HFFc6 (cell line): ENCODE data around the gene ZNF211. TPM values are rescaled to one million over a fixed set of nuclear protein-coding genes. Genes with fewer than 3 reads are reported as not detected.

Source experiments
- DNase-seq: peaks from one replicate; pipeline ENCODE4 v3.0.0-alpha.2; 2018
- H3K27ac Mint-ChIP-seq: 2 replicates; pipeline ENCODE4 v1.8.0; 2020; ENCODE audit warnings: mild to moderate bottlenecking, mixed read lengths
- H3K27me3 Mint-ChIP-seq: 2 replicates; pipeline ENCODE4 v1.8.0; 2021; ENCODE audit warnings: mild to moderate bottlenecking, moderate library complexity, mixed read lengths; ENCODE audit not compliant: insufficient read depth
- H3K36me3 Mint-ChIP-seq: 2 replicates; pipeline ENCODE4 v1.8.0; 2021; ENCODE audit warnings: low read depth, mixed read lengths
- H3K4me1 Mint-ChIP-seq: 2 replicates; pipeline ENCODE4 v1.8.0; 2020; ENCODE audit warnings: low read depth, mixed read lengths
- H3K4me3 Mint-ChIP-seq: 2 replicates; pipeline ENCODE4 v1.8.0; 2020; ENCODE audit warnings: mild to moderate bottlenecking, moderate library complexity, mixed read lengths
- H3K9me3 Mint-ChIP-seq: 2 replicates; pipeline ENCODE4 v1.8.0; 2020; ENCODE audit warnings: mild to moderate bottlenecking, mixed read lengths
- CTCF ChIP-seq: fragments of 200-600 bp; sonication (generic); IDR thresholded peaks from 2 replicates; pipeline ENCODE4 v1.5.0; 2021; ENCODE audit warnings: antibody characterized with exemption, mild to moderate bottlenecking
- total RNA-seq, 6 experiments: library from RNA; stranded (reverse); fragmentation: NEBNext Ultra II Directional; extraction: Animal tissue kit (Norgen Biotek cat#: 25700); gene quantifications; 2 replicates in 1 of 6; 3 replicates in 5 of 6; pipeline ENCODE4 v1.2.3, GENCODE V29; 2021

ZNF211 gene
- total RNA-seq, 6 experiments from 2014 or later = 5.8 to 8.1 (median 6.7) TPM

- H3K27ac Mint-ChIP-seq = no peak overlapping the region
- no peaks in the 10 kb centered on the region for H3K9me3 Mint-ChIP-seq
- no peaks in the 10 kb centered on the region for H3K4me1 Mint-ChIP-seq
- H3K27me3 Mint-ChIP-seq = peaks cover 2% of the 10 kb centered on the region
- no peak for TF ChIP-seq CTCF
- DNase-seq = no peak
- no peak overlapping the region for H3K4me3 Mint-ChIP-seq
- no peaks in the 10 kb centered on the region for H3K36me3 Mint-ChIP-seq
Observed at GRCh38 chr19:57671124-57671895, 38.3 kb downstream of the ZNF211 start.

GRCh38 chr19:57672466-57672865 is 39.5 kb downstream of the ZNF211 start:
- no peaks in the 10 kb centered on the region for H3K36me3 Mint-ChIP-seq
- peaks cover 2% of the 10 kb centered on the region; the same call in 1 of the 2 replicates for H3K27me3 Mint-ChIP-seq
- H3K27ac Mint-ChIP-seq = no peak overlapping the region
- DNase-seq = no peak
- no peak overlapping the region for H3K4me3 Mint-ChIP-seq
- no peaks in the 10 kb centered on the region for H3K9me3 Mint-ChIP-seq
- no peaks in the 10 kb centered on the region for H3K4me1 Mint-ChIP-seq
- TF ChIP-seq CTCF = no peak

- H3K36me3 Mint-ChIP-seq = no peaks in the 10 kb centered on the region
Observed at GRCh38 chr19:57675881-57676280, 42.9 kb downstream of the ZNF211 start.

GRCh38 chr19:57682226-57682766 is 49.3 kb downstream of the ZNF211 start:
- no peak for TF ChIP-seq CTCF
- Mint-ChIP-seq H3K27me3 (no peaks in the 10 kb centered on the region; the same call in none of the 2 replicates), H3K9me3 (peaks cover 57% of the 10 kb centered on the region), H3K4me1 (peaks cover 23% of the 10 kb centered on the region), H3K27ac (peak overlapping the region; percentile 83), H3K36me3 (peaks cover 53% of the 10 kb centered on the region), H3K4me3 (peak overlapping the region; percentile 90)
- DNase-seq = no peak

More at GRCh38 chr19:57675881-57676280, 42.9 kb downstream of the ZNF211 start:
- no peak for DNase-seq
- H3K27me3 Mint-ChIP-seq = peaks cover 2% of the 10 kb centered on the region; the same call in 1 of the 2 replicates
- H3K9me3 Mint-ChIP-seq = no peaks in the 10 kb centered on the region
- H3K27ac Mint-ChIP-seq = no peak overlapping the region
- no peaks in the 10 kb centered on the region for H3K4me1 Mint-ChIP-seq
- TF ChIP-seq CTCF = no peak
- H3K4me3 Mint-ChIP-seq = no peak overlapping the region

- Mint-ChIP-seq H3K4me1 (peaks cover 23% of the 10 kb centered on the region), H3K4me3 (no peak overlapping the region), H3K27me3 (no peaks in the 10 kb centered on the region; the same call in none of the 2 replicates), H3K9me3 (peaks cover 93% of the 10 kb centered on the region), H3K36me3 (peaks cover 93% of the 10 kb centered on the region), H3K27ac (no peak overlapping the region)
- TF ChIP-seq CTCF = no peak
- no peak for DNase-seq
Observed at GRCh38 chr19:57686727-57687126, 53.8 kb downstream of the ZNF211 start.
